ENCODE data around the gene FAM131A. TPM values are rescaled to one million over a fixed set of nuclear protein-coding genes. Genes with fewer than 3 reads are reported as not detected.
A peak's percentile ranks its signal among the peaks of the same experiment; 100 is the strongest.

The FAM131A gene
- total and polyA plus RNA-seq, 9 of the 15 experiments (the other 6 are each of a cell fraction or from before 2014, with no cell fraction given), result 0.48 to 11.1 (median 4.3) TPM

GRCh38 chr3:184362668-184363546 is 25.5 kb downstream of the FAM131A start (continued):
- TF ChIP-seq MLLT1 (IDR thresholded peaks at IDR 0.05) (peak in 1 of 2 experiments; percentile 75; a peak in 1 of 4 replicates), HNRNPL (IDR thresholded peaks at IDR 0.05; ENCODE audit: low read depth, low read length) (peak; percentile 89), HMGN3 (IDR thresholded peaks at IDR 0.05; ENCODE audit: borderline replicate concordance, extremely low read depth, insufficient read length, low read depth, low read length) (peak; percentile 93), ADNP (tag; IDR thresholded peaks at IDR 0.05) (no peak), GABPA (tag; conservative IDR thresholded peaks at IDR 0.05; ENCODE audit: low read depth) (peak; percentile 97), DNMT1 (IDR thresholded peaks at IDR 0.05) (no peak), RBFOX2 (IDR thresholded peaks at IDR 0.05; ENCODE audit: low read depth, low read length) (peak; percentile 91), GMEB1 (CRISPR knock-in tag; IDR thresholded peaks at IDR 0.05) (peak; percentile 33), ZNF740 (CRISPR knock-in tag; IDR thresholded peaks at IDR 0.05) (no peak; the same call in 1 of the 2 replicates), ZNF740 (tag; IDR thresholded peaks at IDR 0.05) (peak in 1 of 2 experiments; percentile 58; a peak in 1 of 4 replicates), FOXJ2 (tag; IDR thresholded peaks at IDR 0.05) (no peak; the same call in 1 of the 2 replicates), CCNT2 (IDR thresholded peaks at IDR 0.05; ENCODE audit: borderline replicate concordance, extremely low read depth, insufficient read length, low read depth, low read length) (peak; percentile 87), TOE1 (IDR thresholded peaks at IDR 0.05; ENCODE audit: borderline replicate concordance) (0 out of 2 replicates have a peak, but pooled peaks have one; percentile 7), TOE1 (CRISPR knock-in tag; IDR thresholded peaks at IDR 0.05; ENCODE audit: borderline replicate concordance, low read depth) (no peak), ZNF644 (tag; IDR thresholded peaks at IDR 0.05; ENCODE audit: low read depth) (no peak), POLR2AphosphoS5 (IDR thresholded peaks at IDR 0.05; ENCODE audit: control insufficient read depth, insufficient read depth, low read depth, low read length) (peak; percentile 88), SIN3A (IDR thresholded peaks at IDR 0.05; ENCODE audit: borderline replicate concordance in 2 of 2, control insufficient read depth in 1 of 2, low read depth in 2 of 2, low read length in 2 of 2) (peak; percentile 61 to 85; a peak in 3 of 4 replicates), CBX1 (IDR thresholded peaks at IDR 0.05; ENCODE audit: low read depth) (peak; percentile 10; the same call in 1 of the 2 replicates), POLR2G (IDR thresholded peaks at IDR 0.05; ENCODE audit: low read depth, low read length) (peak; percentile 92), LEF1 (IDR thresholded peaks at IDR 0.05) (peak; percentile 79; the same call in 1 of the 2 replicates)
- TF ChIP-seq, protein P1, sequence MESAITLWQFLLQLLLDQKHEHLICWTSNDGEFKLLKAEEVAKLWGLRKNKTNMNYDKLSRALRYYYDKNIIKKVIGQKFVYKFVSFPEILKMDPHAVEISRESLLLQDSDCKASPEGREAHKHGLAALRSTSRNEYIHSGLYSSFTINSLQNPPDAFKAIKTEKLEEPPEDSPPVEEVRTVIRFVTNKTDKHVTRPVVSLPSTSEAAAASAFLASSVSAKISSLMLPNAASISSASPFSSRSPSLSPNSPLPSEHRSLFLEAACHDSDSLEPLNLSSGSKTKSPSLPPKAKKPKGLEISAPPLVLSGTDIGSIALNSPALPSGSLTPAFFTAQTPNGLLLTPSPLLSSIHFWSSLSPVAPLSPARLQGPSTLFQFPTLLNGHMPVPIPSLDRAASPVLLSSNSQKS (CRISPR knock-in tag; IDR thresholded peaks at IDR 0.05), result 0 out of 2 replicates have a peak, but pooled peaks have one; percentile 44
